ENCODE results near the gene BARHL1.

GRCh38 chr9:132564526-132564925 is 17.9 kb upstream of the BARHL1 start:
- TF ChIP-seq RBAK (CRISPR knock-in tag; IDR thresholded peaks at IDR 0.05) (no peak), TAF1 (CRISPR knock-in tag; IDR thresholded peaks at IDR 0.05) (no peak), PRDM15 (CRISPR knock-in tag; IDR thresholded peaks at IDR 0.05) (no peak)

Measured in HepG2 (cell line).